HEK293 (cell line): ENCODE measurements around the gene CREB5.

Source experiments
- CTCF ChIP-seq: fragments of 450-650 bp; formaldehyde crosslinking; IDR thresholded peaks from 2 replicates; pipeline ENCODE4 v1.5.1; 2016; ENCODE audit warnings: missing biosample characterization, missing genetic modification characterization
- MZF1 ChIP-seq: fragments of 450-650 bp; formaldehyde crosslinking; IDR thresholded peaks from 2 replicates; pipeline ENCODE4 v1.5.1; 2017; ENCODE audit warnings: missing biosample characterization, missing genetic modification characterization, borderline replicate concordance
- YY1 ChIP-seq: fragments of 450-650 bp; formaldehyde crosslinking; IDR thresholded peaks from 2 replicates; pipeline ENCODE4 v1.5.1; 2018; ENCODE audit warnings: missing biosample characterization, missing genetic modification characterization
- ZNF121 ChIP-seq: fragments of 450-650 bp; formaldehyde crosslinking; IDR thresholded peaks from 2 replicates; pipeline ENCODE4 v1.5.1; 2016; ENCODE audit warnings: missing biosample characterization, missing genetic modification characterization
- ZNF140 ChIP-seq: fragments of 450-650 bp; formaldehyde crosslinking; IDR thresholded peaks from 2 replicates; pipeline ENCODE4 v1.5.1; 2016; ENCODE audit warnings: missing biosample characterization, missing genetic modification characterization
- ZNF274 ChIP-seq, 2 experiments: fragments of 200-500 bp in 1 of 2; fragments of 450-650 bp in 1 of 2; sonication (Bioruptor generic) in 1 of 2; formaldehyde crosslinking in 1 of 2; IDR thresholded peaks; 2 replicates each; pipeline versions ENCODE4 v1.5.1 to v1.6.1; 2014 to 2016; ENCODE audit warnings: borderline replicate concordance in 1 of 2, inconsistent platforms in 1 of 2, low read length in 1 of 2, missing biosample characterization in 1 of 2, missing genetic modification characterization in 1 of 2

- TF ChIP-seq YY1 (no peak), ZNF140 (tag by site-specific recombination) (no peak), ZNF121 (tag by site-specific recombination) (no peak), CTCF (tag by site-specific recombination) (no peak), ZNF274 (IDR thresholded peaks at IDR 0.05; ENCODE audit: low read length) (no peak), ZNF274 (tag by site-specific recombination; IDR thresholded peaks at IDR 0.05; ENCODE audit: borderline replicate concordance) (no peak), MZF1 (tag by site-specific recombination) (no peak)
Measured at GRCh38 chr7:28446131-28446530, 33.8 kb downstream of the CREB5 start.
